GM12878 (cell line): ENCODE measurements around the gene COL8A2. TPM values are rescaled to one million over a fixed set of nuclear protein-coding genes. Genes with fewer than 3 reads are reported as not detected.

ENCODE experiments used
- ATAC-seq: fragments of 200-7000 bp; cut with Tn5 transposase; 3 replicates; pipeline ENCODE4 v1.9.1; 2020; ENCODE audit warnings: mild to moderate bottlenecking, moderate library complexity
- BruUV-seq: library from RNA; stranded (reverse); fragments of 400-500 nt; replicated peaks from 2 replicates; lab custom pipeline; 2021; lab: Mats Ljungman, UMichigan
- CTCF ChIA-PET: fragments of 300-600 bp; sonication (Branson Sonifier 250); formaldehyde crosslinking; extraction: SDS; loops from one replicate; lab custom pipeline; 2021; ENCODE audit warnings: inconsistent platforms; lab: Yijun Ruan, JAX
- POLR2A ChIA-PET: fragments of 350-600 bp; formaldehyde crosslinking; extraction: SDS; loops from one replicate; lab custom pipeline; 2021; ENCODE audit warnings: inconsistent platforms; lab: Charles Lee
- RAD21 ChIA-PET: fragments of 300-600 bp; sonication (Branson Sonifier 250); formaldehyde crosslinking; loops from one replicate; lab custom pipeline; 2023; ENCODE audit warnings: antibody characterized with exemption; ENCODE audit not compliant: unreplicated experiment; lab: Charles Lee
- SMC1A ChIA-PET: fragments of 300-600 bp; sonication (Branson Sonifier 250); formaldehyde crosslinking; loops from one replicate; lab custom pipeline; 2023; ENCODE audit not compliant: unreplicated experiment, uncharacterized antibody; lab: Charles Lee
- DNase-seq: peaks from one replicate; pipeline ENCODE4 v3.0.0-alpha.2; 2011; ENCODE audit warnings: low read depth, low spot score
- FAIRE-seq: peaks from 3 replicates; lab custom pipeline; 2011; peaks lifted over from hg19 to GRCh38; lab: Jason Lieb, UNC
- H2AFZ ChIP-seq: 2 replicates; pipeline ENCODE4 v1.6.0; 2011; ENCODE audit warnings: low read depth, low read length, control low read depth; ENCODE audit not compliant: control insufficient read depth
- H3K27ac ChIP-seq: 2 replicates; pipeline ENCODE4 v1.5.1; 2011; ENCODE audit warnings: control low read depth; ENCODE audit not compliant: control insufficient read depth, insufficient read depth
- H3K27me3 ChIP-seq, 2 experiments: replicated peaks in 1 of 2; 2 replicates each; pipeline versions ENCODE4 v1.6.0 to v1.6.1; 2011; ENCODE audit warnings: low read length in 1 of 2; ENCODE audit not compliant: control insufficient read depth in 2 of 2, insufficient read depth in 2 of 2
- H3K36me3 ChIP-seq, 2 experiments: 2 replicates each; pipeline ENCODE4 v1.5.1; 2011; ENCODE audit warnings: low read length in 1 of 2; ENCODE audit not compliant: control insufficient read depth in 2 of 2, insufficient read depth in 2 of 2
- H3K4me1 ChIP-seq: 2 replicates; pipeline ENCODE4 v1.6.1; 2011; ENCODE audit warnings: mild to moderate bottlenecking, low read length, moderate library complexity, mixed read lengths; ENCODE audit not compliant: control insufficient read depth, insufficient read depth
- H3K4me2 ChIP-seq: 2 replicates; pipeline ENCODE4 v1.6.0; 2011; ENCODE audit warnings: control low read depth; ENCODE audit not compliant: control insufficient read depth, insufficient read depth
- H3K4me3 ChIP-seq: fragments of 200-600 bp; sonication (generic); 2 replicates; pipeline ENCODE4 v1.5.1; 2016
- H3K79me2 ChIP-seq: 2 replicates; pipeline ENCODE4 v1.6.0; 2011; ENCODE audit warnings: low read length; ENCODE audit not compliant: control insufficient read depth, insufficient read depth
- H3K9ac ChIP-seq: 2 replicates; pipeline ENCODE4 v1.8.0; 2011; ENCODE audit warnings: low read length, control low read depth, mixed read lengths; ENCODE audit not compliant: control insufficient read depth, insufficient read depth
- H3K9me3 ChIP-seq: replicated peaks from 3 replicates; pipeline ENCODE4 v1.5.1; 2011; ENCODE audit warnings: mild to moderate bottlenecking, low read length; ENCODE audit not compliant: control insufficient read depth, insufficient read depth
- H4K20me1 ChIP-seq: 2 replicates; pipeline ENCODE4 v1.6.0; 2011; ENCODE audit not compliant: control insufficient read depth, insufficient read depth
- ETV6 ChIP-seq, 2 experiments: fragments of 450-650 bp in 1 of 2; IDR thresholded peaks in 1 of 2; conservative IDR thresholded peaks in 1 of 2; 2 replicates each; pipeline ENCODE4 v1.6.1; 2014; ENCODE audit warnings: antibody characterized with exemption in 1 of 2, borderline replicate concordance in 1 of 2, low read depth in 1 of 2, mild to moderate bottlenecking in 1 of 2, moderate library complexity in 1 of 2
- FOS ChIP-seq: IDR thresholded peaks from 3 replicates; pipeline ENCODE4 v1.6.1; 2011; ENCODE audit warnings: borderline replicate concordance; ENCODE audit not compliant: insufficient read length; ENCODE audit errors: extremely low read depth
- MTA2 ChIP-seq: fragments of 450-650 bp; IDR thresholded peaks from 2 replicates; pipeline ENCODE4 v1.6.1; 2016; ENCODE audit warnings: low read depth, mild to moderate bottlenecking, moderate library complexity
- NBN ChIP-seq: fragments of 450-650 bp; IDR thresholded peaks from 2 replicates; pipeline ENCODE4 v1.6.1; 2016
- NFYA ChIP-seq: IDR thresholded peaks from 2 replicates; pipeline ENCODE4 v1.6.1; 2011; ENCODE audit warnings: low read depth, mild to moderate bottlenecking, low read length, improper control_type of control experiment, borderline replicate concordance
- PML ChIP-seq: IDR thresholded peaks from 2 replicates; pipeline ENCODE4 v1.6.1; 2012; ENCODE audit warnings: low read length, inconsistent platforms
- POLR2A ChIP-seq: IDR thresholded peaks from 2 replicates; pipeline ENCODE4 v1.6.1; 2011; ENCODE audit warnings: low read depth, mild to moderate bottlenecking, low read length
- RBBP5 ChIP-seq: fragments of 200-600 bp; sonication (generic); conservative IDR thresholded peaks from 2 replicates; pipeline ENCODE4 v1.6.1; 2016
- RCOR1 ChIP-seq: conservative IDR thresholded peaks from 2 replicates; pipeline ENCODE4 v1.6.1; 2012; ENCODE audit warnings: low read depth, low read length, improper control_type of control experiment
- RFX5 ChIP-seq: IDR thresholded peaks from 2 replicates; pipeline ENCODE4 v1.6.1; 2011; ENCODE audit warnings: low read depth, low read length, improper control_type of control experiment
- SIN3A ChIP-seq: IDR thresholded peaks from 2 replicates; pipeline ENCODE4 v1.6.1; 2012; ENCODE audit warnings: low read depth, low read length, improper control_type of control experiment
- SMARCA5 ChIP-seq: fragments of 450-650 bp; IDR thresholded peaks from 2 replicates; pipeline ENCODE4 v1.6.1; 2017; ENCODE audit warnings: mild to moderate bottlenecking
- SREBF1 ChIP-seq: IDR thresholded peaks from 2 replicates; pipeline ENCODE4 v1.6.1; 2012; ENCODE audit warnings: mild to moderate bottlenecking, low read length
- SREBF2 ChIP-seq: IDR thresholded peaks from 2 replicates; pipeline ENCODE4 v1.6.1; 2012; ENCODE audit warnings: mild to moderate bottlenecking, low read length
- WGBS: methylation state at CpG from one replicate; pipeline ENCODE4 v1.1.6; 2016; ENCODE audit warnings: low lambda C conversion rate; ENCODE audit not compliant: insufficient replicate concordance, insufficient coverage; ENCODE audit errors: missing lambda C conversion rate; 5-methylcytosine and 5-hydroxymethylcytosine counted together
- in situ Hi-C: fragments of 300-500 bp; cut with MboI; formaldehyde crosslinking; loops from 9 replicates; pipeline ENCODE4 v1.14.3; 2018; ENCODE audit warnings: mixed read lengths
- intact Hi-C: fragments of 100-400 bp; cut with micrococcal nuclease; formaldehyde crosslinking; loops from one replicate; pipeline ENCODE4 v1.14.2; 2022; ENCODE audit not compliant: unreplicated experiment
- polyA plus RNA-seq, 11 experiments: library from polyadenylated mRNA; depleted of rRNA in 4 of 11; unstranded in 6 of 11; stranded (reverse) in 5 of 11; fragments of >200 nt; fragmentation: Nextera tagmentation in 4 of 11; fragmentation: Illumina TruSeq in 1 of 11; extraction: Ambion mirVana in 4 of 11; extraction: Trizol in 1 of 11; gene quantifications; 1 replicate in 1 of 11; 2 replicates in 10 of 11; pipeline versions ENCODE4 v1.2.1 to v1.2.3, GENCODE V29; 2011 to 2016; ENCODE audit warnings: inconsistent platforms in 2 of 11, missing spikeins in 2 of 11, low read depth in 1 of 11
- total RNA-seq, 4 experiments: library from RNA; depleted of rRNA in 3 of 4; stranded (reverse); fragments of >200 nt in 3 of 4; fragmentation: Illumina TruSeq in 1 of 4; extraction: Trizol in 1 of 4; gene quantifications; 2 replicates each; pipeline versions ENCODE4 v1.2.1 to v1.2.3, GENCODE V29; 2013 to 2021
- TF ChIP-seq, protein P1 (sequence below): fragments of 450-650 bp; conservative IDR thresholded peaks from 2 replicates; pipeline ENCODE4 v1.6.1; 2017; ENCODE audit warnings: mild to moderate bottlenecking, moderate library complexity
- TF ChIP-seq, protein P2 (sequence below): IDR thresholded peaks from 2 replicates; pipeline ENCODE4 v1.6.1; 2011; ENCODE audit warnings: low read depth, mild to moderate bottlenecking, low read length, moderate library complexity, borderline replicate concordance; ENCODE audit errors: extremely low read depth
- TF ChIP-seq, protein P3 (sequence below): IDR thresholded peaks from 2 replicates; pipeline ENCODE4 v1.6.1; 2012; ENCODE audit warnings: low read depth, low read length, improper control_type of control experiment
- TF ChIP-seq, protein P4 (sequence below): fragments of 450-650 bp; IDR thresholded peaks from 2 replicates; pipeline ENCODE4 v1.6.1; 2016; ENCODE audit warnings: mild to moderate bottlenecking

Gene COL8A2
- total and polyA plus RNA-seq, 10 of the 15 experiments (the other 5 are each of a cell fraction or from before 2014, with no cell fraction given), result 0.01 TPM; not detected in 9

DNA sequence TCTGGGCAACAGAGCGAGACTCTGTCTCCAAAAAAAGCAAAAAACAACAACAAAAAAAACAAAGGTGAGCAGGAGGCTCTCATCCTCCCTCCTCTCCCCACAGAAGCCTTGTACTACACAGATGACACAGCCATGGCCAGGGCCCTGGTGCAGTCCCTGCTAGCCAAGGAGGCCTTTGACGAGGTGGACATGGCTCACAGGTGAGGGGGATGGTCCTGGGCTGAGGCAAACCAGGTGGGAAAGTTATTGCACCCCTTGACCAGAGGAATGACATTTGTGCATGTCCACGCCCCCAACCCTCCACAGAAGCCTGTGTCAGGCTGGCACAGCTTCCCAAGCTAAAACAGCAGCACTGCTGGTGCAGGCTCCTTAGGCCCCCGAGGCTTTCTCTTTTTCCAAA is 33.9 kb downstream of the COL8A2 start (continued):
- TF ChIP-seq, protein P1, sequence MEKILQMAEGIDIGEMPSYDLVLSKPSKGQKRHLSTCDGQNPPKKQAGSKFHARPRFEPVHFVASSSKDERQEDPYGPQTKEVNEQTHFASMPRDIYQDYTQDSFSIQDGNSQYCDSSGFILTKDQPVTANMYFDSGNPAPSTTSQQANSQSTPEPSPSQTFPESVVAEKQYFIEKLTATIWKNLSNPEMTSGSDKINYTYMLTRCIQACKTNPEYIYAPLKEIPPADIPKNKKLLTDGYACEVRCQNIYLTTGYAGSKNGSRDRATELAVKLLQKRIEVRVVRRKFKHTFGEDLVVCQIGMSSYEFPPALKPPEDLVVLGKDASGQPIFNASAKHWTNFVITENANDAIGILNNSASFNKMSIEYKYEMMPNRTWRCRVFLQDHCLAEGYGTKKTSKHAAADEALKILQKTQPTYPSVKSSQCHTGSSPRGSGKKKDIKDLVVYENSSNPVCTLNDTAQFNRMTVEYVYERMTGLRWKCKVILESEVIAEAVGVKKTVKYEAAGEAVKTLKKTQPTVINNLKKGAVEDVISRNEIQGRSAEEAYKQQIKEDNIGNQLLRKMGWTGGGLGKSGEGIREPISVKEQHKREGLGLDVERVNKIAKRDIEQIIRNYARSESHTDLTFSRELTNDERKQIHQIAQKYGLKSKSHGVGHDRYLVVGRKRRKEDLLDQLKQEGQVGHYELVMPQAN, result no peak
- TF ChIP-seq NFYA, result no peak

DNA sequence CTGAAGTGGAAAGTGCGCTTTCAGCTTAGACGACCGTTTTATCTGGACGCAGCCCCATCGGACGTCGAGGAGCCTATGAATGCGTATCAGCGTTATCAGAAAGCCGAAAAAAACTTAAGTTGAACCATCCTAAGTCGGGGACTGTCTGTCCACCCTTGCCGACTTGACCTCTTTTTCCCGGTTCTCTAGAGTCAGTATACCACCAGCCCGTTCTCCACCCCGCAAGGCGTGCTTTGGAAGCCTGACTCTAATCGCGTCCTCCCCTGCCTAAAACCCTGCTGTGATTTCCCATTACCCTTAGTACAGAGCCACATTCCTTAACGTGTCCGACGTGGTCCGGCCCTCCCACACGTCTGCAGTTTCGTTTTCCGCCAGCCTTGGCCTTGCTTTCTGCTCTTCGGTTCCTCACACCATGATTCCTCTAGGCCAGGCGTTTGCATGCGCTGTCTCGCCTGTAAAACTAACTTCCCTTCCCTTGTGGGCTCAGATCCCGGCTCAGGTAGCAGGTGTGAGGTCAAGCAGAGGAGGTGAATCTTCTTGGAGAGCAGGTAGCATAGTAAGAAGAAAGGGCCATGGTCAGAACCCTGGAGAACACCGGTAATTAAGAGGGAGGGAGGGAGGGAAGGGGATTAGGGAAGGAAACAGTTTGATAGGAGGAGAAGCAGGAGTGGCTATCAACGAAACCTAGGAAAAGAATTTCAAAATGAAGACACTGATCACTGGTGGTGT is 35.5 kb downstream of the COL8A2 start:
- H3K36me3 ChIP-seq, result peaks cover 16 to 17% of the 10 kb centered on the region in 2 experiments
- H3K27ac ChIP-seq, result peak overlapping the region; percentile 82
- peak; percentile 52 for FAIRE-seq
- SMC1A ChIA-PET, result no interaction called here
- peak overlapping the region; percentile 66 for H2AFZ ChIP-seq
- H3K4me3 ChIP-seq, result peak overlapping the region; percentile 98
- H3K27me3 ChIP-seq, result no peaks in the 10 kb centered on the region
- WGBS, result 4% methylated on average over 32 of the region's 32 CpGs
- H3K9ac ChIP-seq, result peak overlapping the region; percentile 84
- POLR2A ChIA-PET, result interaction anchor here (1.2 kb wide), 1 partner anchor 60 kb away, joined by 4 read pairs; the partner anchor contains the start of gene TRAPPC3
- H3K9me3 ChIP-seq, result no peaks in the 10 kb centered on the region
- no peaks in the 10 kb centered on the region for H4K20me1 ChIP-seq
- H3K79me2 ChIP-seq, result peaks cover 20% of the 10 kb centered on the region
- intact Hi-C loops (loop anchor here (2.0 to 10.0 kb wide), 3 partner anchors 159 to 232 kb away; partner anchors contain the start of genes AGO1 and AGO3), in situ Hi-C loops (loop anchor here (5.0 kb wide), 2 partner anchors 53 to 98 kb away; no protein-coding TSS in a partner anchor)
- no peaks in the 10 kb centered on the region; the same call in 1 of the 2 replicates for H3K4me1 ChIP-seq
- peak overlapping the region; percentile 85 for H3K4me2 ChIP-seq
- RAD21 ChIA-PET, result no interaction called here
- peak; percentile 15 for DNase-seq
- ATAC-seq, result peak; percentile 51
- CTCF ChIA-PET, result interaction anchor here (0.6 to 1.7 kb wide), 3 partner anchors 45 to 143 kb away, joined by 3 to 4 read pairs (median 3); partner anchors contain the start of gene TRAPPC3
- TSS peak; percentile 84 for BruUV-seq
- no peak for TF ChIP-seq SREBF1
- TF ChIP-seq, protein P2, sequence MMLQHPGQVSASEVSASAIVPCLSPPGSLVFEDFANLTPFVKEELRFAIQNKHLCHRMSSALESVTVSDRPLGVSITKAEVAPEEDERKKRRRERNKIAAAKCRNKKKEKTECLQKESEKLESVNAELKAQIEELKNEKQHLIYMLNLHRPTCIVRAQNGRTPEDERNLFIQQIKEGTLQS, result no peak
- TF ChIP-seq NBN, result no peak
- TF ChIP-seq SMARCA5, result no peak
- TF ChIP-seq, protein P3, sequence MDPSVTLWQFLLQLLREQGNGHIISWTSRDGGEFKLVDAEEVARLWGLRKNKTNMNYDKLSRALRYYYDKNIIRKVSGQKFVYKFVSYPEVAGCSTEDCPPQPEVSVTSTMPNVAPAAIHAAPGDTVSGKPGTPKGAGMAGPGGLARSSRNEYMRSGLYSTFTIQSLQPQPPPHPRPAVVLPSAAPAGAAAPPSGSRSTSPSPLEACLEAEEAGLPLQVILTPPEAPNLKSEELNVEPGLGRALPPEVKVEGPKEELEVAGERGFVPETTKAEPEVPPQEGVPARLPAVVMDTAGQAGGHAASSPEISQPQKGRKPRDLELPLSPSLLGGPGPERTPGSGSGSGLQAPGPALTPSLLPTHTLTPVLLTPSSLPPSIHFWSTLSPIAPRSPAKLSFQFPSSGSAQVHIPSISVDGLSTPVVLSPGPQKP, result no peak
- peak; percentile 53 for TF ChIP-seq POLR2A
- no peak for TF ChIP-seq NFYA
- no peak for TF ChIP-seq RCOR1
- no peak for TF ChIP-seq PML
- TF ChIP-seq, protein P4, sequence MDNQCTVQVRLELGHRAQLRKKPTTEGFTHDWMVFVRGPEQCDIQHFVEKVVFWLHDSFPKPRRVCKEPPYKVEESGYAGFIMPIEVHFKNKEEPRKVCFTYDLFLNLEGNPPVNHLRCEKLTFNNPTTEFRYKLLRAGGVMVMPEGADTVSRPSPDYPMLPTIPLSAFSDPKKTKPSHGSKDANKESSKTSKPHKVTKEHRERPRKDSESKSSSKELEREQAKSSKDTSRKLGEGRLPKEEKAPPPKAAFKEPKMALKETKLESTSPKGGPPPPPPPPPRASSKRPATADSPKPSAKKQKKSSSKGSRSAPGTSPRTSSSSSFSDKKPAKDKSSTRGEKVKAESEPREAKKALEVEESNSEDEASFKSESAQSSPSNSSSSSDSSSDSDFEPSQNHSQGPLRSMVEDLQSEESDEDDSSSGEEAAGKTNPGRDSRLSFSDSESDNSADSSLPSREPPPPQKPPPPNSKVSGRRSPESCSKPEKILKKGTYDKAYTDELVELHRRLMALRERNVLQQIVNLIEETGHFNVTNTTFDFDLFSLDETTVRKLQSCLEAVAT, result 0 out of 2 replicates have a peak, but pooled peaks have one; percentile 32
- peak in 1 of 2 experiments; percentile 58; a peak in 1 of 4 replicates for TF ChIP-seq ETV6 (conservative IDR thresholded peaks at IDR 0.05 in 1 of 2, IDR thresholded peaks at IDR 0.05 in 1 of 2; ENCODE audit: borderline replicate concordance in 1 of 2, low read depth in 1 of 2)
- no peak for TF ChIP-seq RBBP5
- TF ChIP-seq SIN3A, result no peak; the same call in 1 of the 2 replicates
- TF ChIP-seq RFX5, result no peak
- TF ChIP-seq FOS, result no peak
- TF ChIP-seq MTA2, result no peak
- no peak for TF ChIP-seq SREBF2
